22Rv1 (cell line): ENCODE measurements around the gene AIG1.

Source experiments
- CTCF ChIP-seq: fragments of 450-650 bp; IDR thresholded peaks from 2 replicates; pipeline ENCODE4 v1.5.1; 2017; ENCODE audit warnings: mild to moderate bottlenecking
- ZFX ChIP-seq: fragments of 450-650 bp; IDR thresholded peaks from 2 replicates; pipeline ENCODE4 v1.6.1; 2017; ENCODE audit warnings: antibody characterized with exemption, borderline replicate concordance

- TF ChIP-seq CTCF (no peak), ZFX (no peak)
Measured at GRCh38 chr6:143185288-143185687, 124.6 kb downstream of the AIG1 start.
